A549 (cell line): ENCODE measurements around the gene LINC00305.

ENCODE experiments used
- CHD4 ChIP-seq: fragments of 200-600 bp; sonication (generic); IDR thresholded peaks from 2 replicates; pipeline ENCODE4 v1.6.1; 2016; ENCODE audit warnings: antibody characterized with exemption, mild to moderate bottlenecking, borderline replicate concordance
- CTCF ChIP-seq: fragments of >200 bp; sonication (Bioruptor Twin); formaldehyde crosslinking; IDR thresholded peaks from 3 replicates; pipeline ENCODE4 v1.5.1; 2016
- EP300 ChIP-seq, 2 experiments: fragments of >200 bp; sonication (Bioruptor Twin); formaldehyde crosslinking; IDR thresholded peaks; 2 replicates in 1 of 2; 3 replicates in 1 of 2; pipeline ENCODE4 v1.6.1; 2016 to 2017
- HOXB5 ChIP-seq: fragments of 250-450 bp; sonication (Bioruptor Pico); IDR thresholded peaks from 2 replicates; pipeline ENCODE4 v1.5.0; 2020; ENCODE audit warnings: mild to moderate bottlenecking, moderate library complexity
- JUNB ChIP-seq: fragments of >200 bp; sonication (Bioruptor Twin); formaldehyde crosslinking; IDR thresholded peaks from 2 replicates; pipeline ENCODE4 v1.6.1; 2016
- POLR2A ChIP-seq: IDR thresholded peaks from 2 replicates; pipeline ENCODE4 v1.6.1; 2012; ENCODE audit warnings: mild to moderate bottlenecking, low read length

GRCh38 chr18:64180617-64181016, 31.7 kb upstream of the LINC00305 start:
- no peak for TF ChIP-seq CTCF
- TF ChIP-seq CHD4 = no peak
- no peak for TF ChIP-seq HOXB5 (CRISPR knock-in tag)
- no peak for TF ChIP-seq POLR2A
- TF ChIP-seq JUNB = no peak
- no peak for TF ChIP-seq EP300 (IDR thresholded peaks at IDR 0.05)
